ENCODE results near the gene S1PR1.
"Not testable (repeated sequence)": the region's sequence is repeated elsewhere in the genome, so short reads cannot be mapped to it uniquely, and the experiment has no call there.

- TF ChIP-seq ZNF335 (CRISPR knock-in tag; IDR thresholded peaks at IDR 0.05); RXRA (CRISPR knock-in tag; IDR thresholded peaks at IDR 0.05); ZNF550 (CRISPR knock-in tag; IDR thresholded peaks at IDR 0.05; ENCODE audit: borderline replicate concordance); POLR2AphosphoS5 (IDR thresholded peaks at IDR 0.05; ENCODE audit: low read depth, low read length); SATB2 (CRISPR knock-in tag; IDR thresholded peaks at IDR 0.05): not testable (repeated sequence)
These were observed 17.9 kb upstream of the S1PR1 start for GRCh38 chr1:101218968-101219367.
